ENCODE data around the gene SLF1.

SLF1 gene

GRCh38 chr5:94705427-94705826 lies 87.0 kb downstream of the SLF1 start:
- CTCF ChIA-PET, result no interaction called here

GRCh38 chr5:94707359-94707758 lies 88.9 kb downstream of the SLF1 start:
- ChIA-PET POLR2A (interaction anchor here (0.6 kb wide), 1 partner anchor 177 kb away, joined by 3 read pairs; no protein-coding TSS in a partner anchor), CTCF (interaction anchor here (1.2 to 1.3 kb wide), 2 partner anchors 9 to 11 kb away, joined by 3 to 4 read pairs; no protein-coding TSS in a partner anchor)
- WGBS (ENCODE audit: insufficient coverage), result 0% methylated on average over 1 of the region's 2 CpGs

More at GRCh38 chr5:94705427-94705826, 87.0 kb downstream of the SLF1 start:
- Histone ChIP-seq H3K27ac (ENCODE audit: insufficient read depth in 1 of 2, low read depth in 1 of 2, low read length in 2 of 2, poor library complexity in 1 of 2, severe bottlenecking in 2 of 2) (no peak overlapping the region), H3K4me3 (ENCODE audit: control insufficient read depth in 1 of 7, extremely low read depth in 1 of 7, insufficient read depth in 4 of 7, low read depth in 2 of 7, low read length in 6 of 7) (no peak overlapping the region), H3K27me3 (replicated peaks in 2 of 5; ENCODE audit: control insufficient read depth in 4 of 5, insufficient read depth in 5 of 5, low read length in 4 of 5) (no peaks in the 10 kb centered on the region), H3K4me1 (ENCODE audit: control extremely low read depth in 1 of 4, control insufficient read depth in 4 of 4, insufficient read depth in 4 of 4, low read length in 3 of 4) (peaks cover 0 to 20% (median 1%) of the 10 kb centered on the region in 4 experiments), H3K36me3 (ENCODE audit: control insufficient read depth in 4 of 4, insufficient read depth in 4 of 4, low read length in 3 of 4) (peaks cover 0 to 17% (median 5%) of the 10 kb centered on the region in 4 experiments), H3K9me3 (ENCODE audit: control extremely low read depth in 1 of 5, control insufficient read depth in 4 of 5, insufficient read depth in 2 of 5, low read depth in 1 of 5, low read length in 4 of 5) (no peaks in the 10 kb centered on the region)
- no peak for DNase-seq
- POLR2A ChIA-PET, result no interaction called here
- WGBS (ENCODE audit: insufficient coverage), result no CpG with 5 or more reads among the region's 1 CpG

GRCh38 chr5:94709277-94709676 lies 90.8 kb downstream of the SLF1 start:
- POLR2A ChIA-PET, result no interaction called here
- peaks cover 0 to 16% (median 1%) of the 10 kb centered on the region in 4 experiments for H3K4me1 ChIP-seq (ENCODE audit: control extremely low read depth in 1 of 4, control insufficient read depth in 4 of 4, insufficient read depth in 4 of 4, low read length in 3 of 4)
- H3K4me3 ChIP-seq (ENCODE audit: control insufficient read depth in 1 of 7, extremely low read depth in 1 of 7, insufficient read depth in 4 of 7, low read depth in 2 of 7, low read length in 6 of 7), result no peak overlapping the region
- CTCF ChIA-PET, result no interaction called here
- no peak overlapping the region for H3K27ac ChIP-seq (ENCODE audit: insufficient read depth in 1 of 2, low read depth in 1 of 2, low read length in 2 of 2, poor library complexity in 1 of 2, severe bottlenecking in 2 of 2)
- H3K36me3 ChIP-seq (ENCODE audit: control insufficient read depth in 4 of 4, insufficient read depth in 4 of 4, low read length in 3 of 4), result peaks cover 4 to 29% (median 9%) of the 10 kb centered on the region in 4 experiments
- H3K9me3 ChIP-seq (ENCODE audit: control extremely low read depth in 1 of 5, control insufficient read depth in 4 of 5, insufficient read depth in 2 of 5, low read depth in 1 of 5, low read length in 4 of 5), result no peaks in the 10 kb centered on the region
- WGBS (ENCODE audit: insufficient coverage), result no CpG with 5 or more reads among the region's 1 CpG
- no peak for DNase-seq
- no peaks in the 10 kb centered on the region for H3K27me3 ChIP-seq (replicated peaks in 2 of 5; ENCODE audit: control insufficient read depth in 4 of 5, insufficient read depth in 5 of 5, low read length in 4 of 5)

More at GRCh38 chr5:94707359-94707758, 88.9 kb downstream of the SLF1 start:
- Histone ChIP-seq H3K27me3 (replicated peaks in 2 of 5; ENCODE audit: control insufficient read depth in 4 of 5, insufficient read depth in 5 of 5, low read length in 4 of 5) (no peaks in the 10 kb centered on the region), H3K36me3 (ENCODE audit: control insufficient read depth in 4 of 4, insufficient read depth in 4 of 4, low read length in 3 of 4) (peaks cover 0 to 23% (median 5%) of the 10 kb centered on the region in 4 experiments), H3K4me3 (ENCODE audit: control insufficient read depth in 1 of 7, extremely low read depth in 1 of 7, insufficient read depth in 4 of 7, low read depth in 2 of 7, low read length in 6 of 7) (peak overlapping the region in 2 of 7 experiments; percentile 6 to 23), H3K4me1 (ENCODE audit: control extremely low read depth in 1 of 4, control insufficient read depth in 4 of 4, insufficient read depth in 4 of 4, low read length in 3 of 4) (peaks cover 0 to 20% (median 1%) of the 10 kb centered on the region in 4 experiments), H3K9me3 (ENCODE audit: control extremely low read depth in 1 of 5, control insufficient read depth in 4 of 5, insufficient read depth in 2 of 5, low read depth in 1 of 5, low read length in 4 of 5) (no peaks in the 10 kb centered on the region), H3K27ac (ENCODE audit: insufficient read depth in 1 of 2, low read depth in 1 of 2, low read length in 2 of 2, poor library complexity in 1 of 2, severe bottlenecking in 2 of 2) (no peak overlapping the region)
- DNase-seq, result peak in 2 of 3 donors; percentile 37 to 59

GRCh38 chr5:94711785-94712184 lies 93.3 kb downstream of the SLF1 start:
- CTCF ChIA-PET, result no interaction called here
- no peaks in the 10 kb centered on the region for H3K27me3 ChIP-seq (replicated peaks in 2 of 5; ENCODE audit: control insufficient read depth in 4 of 5, insufficient read depth in 5 of 5, low read length in 4 of 5)

GRCh38 chr5:94715768-94716167 lies 97.3 kb downstream of the SLF1 start:
- Histone ChIP-seq H3K4me1 (ENCODE audit: control extremely low read depth in 1 of 4, control insufficient read depth in 4 of 4, insufficient read depth in 4 of 4, low read length in 3 of 4) (no peaks in the 10 kb centered on the region), H3K27ac (ENCODE audit: insufficient read depth in 1 of 2, low read depth in 1 of 2, low read length in 2 of 2, poor library complexity in 1 of 2, severe bottlenecking in 2 of 2) (no peak overlapping the region), H3K36me3 (ENCODE audit: control insufficient read depth in 4 of 4, insufficient read depth in 4 of 4, low read length in 3 of 4) (peaks cover 2 to 16% (median 7%) of the 10 kb centered on the region in 4 experiments), H3K4me3 (ENCODE audit: control insufficient read depth in 1 of 7, extremely low read depth in 1 of 7, insufficient read depth in 4 of 7, low read depth in 2 of 7, low read length in 6 of 7) (no peak overlapping the region), H3K9me3 (ENCODE audit: control extremely low read depth in 1 of 5, control insufficient read depth in 4 of 5, insufficient read depth in 2 of 5, low read depth in 1 of 5, low read length in 4 of 5) (no peaks in the 10 kb centered on the region), H3K27me3 (replicated peaks in 2 of 5; ENCODE audit: control insufficient read depth in 4 of 5, insufficient read depth in 5 of 5, low read length in 4 of 5) (no peaks in the 10 kb centered on the region)
- CTCF ChIA-PET, result no interaction called here
- DNase-seq, result no peak
- 94% methylated on average over 2 of the region's 3 CpGs for WGBS (ENCODE audit: insufficient coverage)
- POLR2A ChIA-PET, result no interaction called here

More at GRCh38 chr5:94711785-94712184, 93.3 kb downstream of the SLF1 start:
- DNase-seq, result no peak
- Histone ChIP-seq H3K4me3 (ENCODE audit: control insufficient read depth in 1 of 7, extremely low read depth in 1 of 7, insufficient read depth in 4 of 7, low read depth in 2 of 7, low read length in 6 of 7) (no peak overlapping the region), H3K27ac (ENCODE audit: insufficient read depth in 1 of 2, low read depth in 1 of 2, low read length in 2 of 2, poor library complexity in 1 of 2, severe bottlenecking in 2 of 2) (no peak overlapping the region), H3K36me3 (ENCODE audit: control insufficient read depth in 4 of 4, insufficient read depth in 4 of 4, low read length in 3 of 4) (peaks cover 8 to 32% (median 9%) of the 10 kb centered on the region in 4 experiments), H3K9me3 (ENCODE audit: control extremely low read depth in 1 of 5, control insufficient read depth in 4 of 5, insufficient read depth in 2 of 5, low read depth in 1 of 5, low read length in 4 of 5) (no peaks in the 10 kb centered on the region), H3K4me1 (ENCODE audit: control extremely low read depth in 1 of 4, control insufficient read depth in 4 of 4, insufficient read depth in 4 of 4, low read length in 3 of 4) (peaks cover 0 to 16% (median 1%) of the 10 kb centered on the region in 4 experiments)
- POLR2A ChIA-PET, result no interaction called here

- DNase-seq, result no peak
- peaks cover 0 to 1% (median 0%) of the 10 kb centered on the region in 4 experiments for H3K36me3 ChIP-seq (ENCODE audit: control insufficient read depth in 4 of 4, insufficient read depth in 4 of 4, low read length in 3 of 4)
- H3K4me3 ChIP-seq (ENCODE audit: control insufficient read depth in 1 of 7, extremely low read depth in 1 of 7, insufficient read depth in 4 of 7, low read depth in 2 of 7, low read length in 6 of 7), result no peak overlapping the region
- WGBS (ENCODE audit: insufficient coverage), result no CpG with 5 or more reads among the region's 1 CpG
- H3K9me3 ChIP-seq (ENCODE audit: control extremely low read depth in 1 of 5, control insufficient read depth in 4 of 5, insufficient read depth in 2 of 5, low read depth in 1 of 5, low read length in 4 of 5), result no peaks in the 10 kb centered on the region
- POLR2A ChIA-PET, result interaction anchor here (0.6 kb wide), 1 partner anchor 246 kb away, joined by 3 read pairs; no protein-coding TSS in a partner anchor
- H3K27me3 ChIP-seq (replicated peaks in 2 of 5; ENCODE audit: control insufficient read depth in 4 of 5, insufficient read depth in 5 of 5, low read length in 4 of 5), result no peaks in the 10 kb centered on the region
- CTCF ChIA-PET, result no interaction called here
- no peak overlapping the region for H3K27ac ChIP-seq (ENCODE audit: insufficient read depth in 1 of 2, low read depth in 1 of 2, low read length in 2 of 2, poor library complexity in 1 of 2, severe bottlenecking in 2 of 2)
- H3K4me1 ChIP-seq (ENCODE audit: control extremely low read depth in 1 of 4, control insufficient read depth in 4 of 4, insufficient read depth in 4 of 4, low read length in 3 of 4), result no peaks in the 10 kb centered on the region
Observed at GRCh38 chr5:94725142-94725541, 106.7 kb downstream of the SLF1 start.

- H3K27me3 ChIP-seq (replicated peaks in 2 of 5; ENCODE audit: control insufficient read depth in 4 of 5, insufficient read depth in 5 of 5, low read length in 4 of 5), result no peaks in the 10 kb centered on the region
- WGBS (ENCODE audit: insufficient coverage), result 17% methylated on average over 1 of the region's 1 CpG
- ChIA-PET POLR2A (no interaction called here), CTCF (interaction anchor here (1.3 kb wide), 1 partner anchor 39 kb away, joined by 3 read pairs; no protein-coding TSS in a partner anchor)
- H3K4me1 ChIP-seq (ENCODE audit: control extremely low read depth in 1 of 4, control insufficient read depth in 4 of 4, insufficient read depth in 4 of 4, low read length in 3 of 4), result no peaks in the 10 kb centered on the region
- DNase-seq, result no peak
- no peak overlapping the region for H3K4me3 ChIP-seq (ENCODE audit: control insufficient read depth in 1 of 7, extremely low read depth in 1 of 7, insufficient read depth in 4 of 7, low read depth in 2 of 7, low read length in 6 of 7)
- H3K27ac ChIP-seq (ENCODE audit: insufficient read depth in 1 of 2, low read depth in 1 of 2, low read length in 2 of 2, poor library complexity in 1 of 2, severe bottlenecking in 2 of 2), result no peak overlapping the region
- no peaks in the 10 kb centered on the region for H3K9me3 ChIP-seq (ENCODE audit: control extremely low read depth in 1 of 5, control insufficient read depth in 4 of 5, insufficient read depth in 2 of 5, low read depth in 1 of 5, low read length in 4 of 5)
- peaks cover 0 to 6% (median 0%) of the 10 kb centered on the region in 4 experiments for H3K36me3 ChIP-seq (ENCODE audit: control insufficient read depth in 4 of 4, insufficient read depth in 4 of 4, low read length in 3 of 4)
Observed at GRCh38 chr5:94731471-94731870, 113.0 kb downstream of the SLF1 start.

All from common myeloid progenitor, CD34-positive (primary cell).